HepG2 (cell line): ENCODE measurements around the gene TBCEL. TPM values are rescaled to one million over a fixed set of nuclear protein-coding genes. Genes with fewer than 3 reads are reported as not detected.

Experiments
- ATAC-seq: fragments of 200-7000 bp; cut with Tn5 transposase; 3 replicates; pipeline ENCODE4 v1.9.1; 2020; ENCODE audit warnings: mild to moderate bottlenecking, moderate library complexity
- BruUV-seq: library from RNA; stranded (reverse); fragments of 400-500 nt; replicated peaks from 2 replicates; lab custom pipeline; 2021; lab: Mats Ljungman, UMichigan
- CTCF ChIA-PET: fragments of 300-600 bp; formaldehyde crosslinking; extraction: SDS; loops from one replicate; lab custom pipeline; 2021; ENCODE audit warnings: low total read pairs, inconsistent platforms, low intra/inter-chr PET ratio; lab: Yijun Ruan, JAX
- POLR2A ChIA-PET: fragments of 350-600 bp; sonication (Branson Sonifier 250); formaldehyde crosslinking; loops from one replicate; lab custom pipeline; 2020; ENCODE audit warnings: antibody characterized with exemption, inconsistent platforms; lab: Yijun Ruan, JAX
- DNase-seq: peaks from one replicate; pipeline ENCODE4 v3.0.0-alpha.2; 2015; ENCODE audit warnings: low spot score
- FAIRE-seq: peaks from 3 replicates; lab custom pipeline; 2011; peaks lifted over from hg19 to GRCh38; lab: Jason Lieb, UNC
- H2AFZ ChIP-seq: one replicate; pipeline ENCODE4 v1.6.1; 2011; ENCODE audit warnings: low read length, inconsistent platforms
- H3K27ac ChIP-seq: fragments of 300-600 bp; 3 replicates; pipeline ENCODE4 v1.8.0; 2011; ENCODE audit warnings: mixed run types, mild to moderate bottlenecking, mixed read lengths, low read length, inconsistent platforms; ENCODE audit not compliant: insufficient read depth; ENCODE audit errors: extremely low read length
- H3K27me3 ChIP-seq, 2 experiments: fragments of 200-600 bp in 1 of 2; 2 replicates in 1 of 2; 3 replicates in 1 of 2; pipeline versions ENCODE4 v1.6.0 to v1.8.0; 2011; ENCODE audit warnings: low read length in 2 of 2, mild to moderate bottlenecking in 2 of 2, moderate library complexity in 2 of 2, inconsistent platforms in 1 of 2; ENCODE audit not compliant: insufficient read depth in 2 of 2, control insufficient read depth in 1 of 2
- H3K36me3 ChIP-seq, 2 experiments: fragments of 200-600 bp in 1 of 2; replicated peaks in 1 of 2; 2 replicates in 1 of 2; 3 replicates in 1 of 2; pipeline versions ENCODE4 v1.5.1 to v1.8.0; 2011; ENCODE audit warnings: low read length in 2 of 2, inconsistent platforms in 1 of 2; ENCODE audit not compliant: insufficient read depth in 2 of 2, control insufficient read depth in 1 of 2
- H3K4me1 ChIP-seq: 2 replicates; pipeline ENCODE4 v1.5.1; 2012; ENCODE audit warnings: low read length, inconsistent platforms; ENCODE audit not compliant: insufficient read depth
- H3K4me2 ChIP-seq: 2 replicates; pipeline ENCODE4 v1.6.0; 2011; ENCODE audit warnings: low read depth, low read length, inconsistent platforms
- H3K4me3 ChIP-seq, 3 experiments: fragments of 200-600 bp in 1 of 3; sonication (generic), shearing (Covaris generic) in 1 of 3; replicated peaks in 1 of 3; 2 replicates each; pipeline ENCODE4 v1.5.1; 2011 to 2016; ENCODE audit warnings: low read length in 3 of 3, inconsistent platforms in 2 of 3, low read depth in 2 of 3, mild to moderate bottlenecking in 2 of 3, control low read depth in 1 of 3, mixed read lengths in 1 of 3; ENCODE audit not compliant: insufficient read depth in 1 of 3
- H3K79me2 ChIP-seq: one replicate; pipeline ENCODE4 v1.6.1; 2011; ENCODE audit warnings: low read length, inconsistent platforms; ENCODE audit not compliant: insufficient read depth
- H3K9ac ChIP-seq: 2 replicates; pipeline ENCODE4 v1.6.0; 2011; ENCODE audit warnings: mild to moderate bottlenecking, low read depth, low read length, inconsistent platforms; ENCODE audit not compliant: insufficient read depth
- H3K9me3 ChIP-seq: 2 replicates; pipeline ENCODE4 v1.5.1; 2012; ENCODE audit warnings: mild to moderate bottlenecking, low read length
- H4K20me1 ChIP-seq: 2 replicates; pipeline ENCODE4 v1.6.0; 2011; ENCODE audit warnings: inconsistent platforms, mild to moderate bottlenecking, low read length, moderate library complexity; ENCODE audit not compliant: insufficient read depth
- ARID5B ChIP-seq: IDR thresholded peaks from 2 replicates; pipeline ENCODE4 v1.4.0; 2020; ENCODE audit warnings: mild to moderate bottlenecking, missing genetic modification reagents
- RNF219 ChIP-seq: sonication (generic); formaldehyde crosslinking; IDR thresholded peaks from 2 replicates; pipeline ENCODE4 v1.5.0; 2020; ENCODE audit warnings: mild to moderate bottlenecking, missing genetic modification reagents
- SP140L ChIP-seq: sonication (generic); formaldehyde crosslinking; IDR thresholded peaks from 2 replicates; pipeline ENCODE4 v1.4.0; 2020; ENCODE audit warnings: missing genetic modification reagents, borderline replicate concordance
- TFAP4 ChIP-seq: sonication (generic); IDR thresholded peaks from 2 replicates; pipeline ENCODE4 v1.6.1; 2016; ENCODE audit warnings: low read depth, borderline replicate concordance
- ZNF136 ChIP-seq: sonication (generic); formaldehyde crosslinking; IDR thresholded peaks from 2 replicates; pipeline ENCODE4 v1.8.1; 2022; ENCODE audit warnings: low read depth, mild to moderate bottlenecking, moderate library complexity, missing genetic modification reagents
- ZNF207 ChIP-seq: fragments of 450-650 bp; IDR thresholded peaks from 2 replicates; pipeline ENCODE4 v1.6.1; 2016; ENCODE audit warnings: antibody characterized with exemption, borderline replicate concordance
- ZNF24 ChIP-seq: fragments of 450-650 bp; IDR thresholded peaks from 2 replicates; pipeline ENCODE4 v1.6.1; 2017; ENCODE audit warnings: antibody characterized with exemption, mild to moderate bottlenecking
- ZNF256 ChIP-seq: sonication (generic); formaldehyde crosslinking; conservative IDR thresholded peaks from 2 replicates; pipeline ENCODE4 v1.4.0; 2020; ENCODE audit warnings: missing genetic modification reagents
- ZNF652 ChIP-seq: IDR thresholded peaks from 2 replicates; pipeline ENCODE4 v1.6.1; 2016; ENCODE audit warnings: low read depth, borderline replicate concordance
- ZNF674 ChIP-seq: sonication (generic); formaldehyde crosslinking; IDR thresholded peaks from 2 replicates; pipeline ENCODE4 v1.5.0; 2020; ENCODE audit warnings: low read depth, mild to moderate bottlenecking, missing genetic modification reagents
- ZNF839 ChIP-seq: sonication (generic); formaldehyde crosslinking; IDR thresholded peaks from 2 replicates; pipeline ENCODE4 v1.4.0; 2020; ENCODE audit warnings: missing genetic modification reagents, mild to moderate bottlenecking, borderline replicate concordance
- ZSCAN29 ChIP-seq: sonication (generic); formaldehyde crosslinking; conservative IDR thresholded peaks from 2 replicates; pipeline ENCODE4 v1.4.0; 2020; ENCODE audit warnings: mild to moderate bottlenecking, missing genetic modification reagents
- WGBS: methylation state at CpG from one replicate; pipeline ENCODE4 v1.1.6; 2017; ENCODE audit warnings: low lambda C conversion rate; 5-methylcytosine and 5-hydroxymethylcytosine counted together
- in situ Hi-C: cut with HindIII; loops from 2 replicates; pipeline ENCODE4 v1.10.0; 2017; ENCODE audit warnings: low pct_unique_long_range_greater_than_20kb; ENCODE audit not compliant: extremely low pct_ligation_motif_present
- intact Hi-C: fragments of 100-400 bp; cut with micrococcal nuclease; formaldehyde crosslinking; loops from one replicate; pipeline ENCODE4 v1.10.0; 2022; ENCODE audit not compliant: unreplicated experiment
- polyA plus RNA-seq, 8 experiments: library from polyadenylated mRNA; depleted of rRNA in 3 of 8; stranded (reverse) in 7 of 8; unstranded in 1 of 8; fragments of >200 nt; fragmentation: Illumina TruSeq in 4 of 8; extraction: Trizol in 4 of 8; gene quantifications; 2 replicates each; pipeline versions ENCODE4 v1.2.1 to v1.2.3, GENCODE V29; 2011 to 2016; ENCODE audit warnings: low read depth in 4 of 8, missing spikeins in 1 of 8, mixed read lengths in 1 of 8; ENCODE audit not compliant: insufficient read depth in 1 of 8
- total RNA-seq, 5 experiments: library from RNA; depleted of rRNA; stranded (reverse); fragments of >200 nt; fragmentation: Illumina TruSeq; extraction: Trizol; gene quantifications; 2 replicates each; pipeline ENCODE4 v1.2.3, GENCODE V29; 2016; ENCODE audit warnings: low read depth in 1 of 5
- TF ChIP-seq, protein P1 (sequence below): sonication (generic); formaldehyde crosslinking; conservative IDR thresholded peaks from 2 replicates; pipeline ENCODE4 v1.5.0; 2020; ENCODE audit warnings: missing genetic modification reagents
- TF ChIP-seq, protein P2 (sequence below): sonication (generic); formaldehyde crosslinking; IDR thresholded peaks from 2 replicates; pipeline ENCODE4 v1.4.0; 2020; ENCODE audit warnings: missing genetic modification reagents, borderline replicate concordance

TBCEL gene
- total and polyA plus RNA-seq, 2 of the 13 experiments (the other 11 are each of a cell fraction or from before 2014, with no cell fraction given), result 6.1 to 12.5 TPM

- no peak overlapping the region for H3K4me3 ChIP-seq
- ATAC-seq, result no peak
- no peaks in the 10 kb centered on the region for H3K36me3 ChIP-seq
- no peak for TF ChIP-seq SP140L (CRISPR knock-in tag)
- TF ChIP-seq ZNF207, result no peak
- no peak for TF ChIP-seq ZNF256 (CRISPR knock-in tag)
- TF ChIP-seq, protein P1, sequence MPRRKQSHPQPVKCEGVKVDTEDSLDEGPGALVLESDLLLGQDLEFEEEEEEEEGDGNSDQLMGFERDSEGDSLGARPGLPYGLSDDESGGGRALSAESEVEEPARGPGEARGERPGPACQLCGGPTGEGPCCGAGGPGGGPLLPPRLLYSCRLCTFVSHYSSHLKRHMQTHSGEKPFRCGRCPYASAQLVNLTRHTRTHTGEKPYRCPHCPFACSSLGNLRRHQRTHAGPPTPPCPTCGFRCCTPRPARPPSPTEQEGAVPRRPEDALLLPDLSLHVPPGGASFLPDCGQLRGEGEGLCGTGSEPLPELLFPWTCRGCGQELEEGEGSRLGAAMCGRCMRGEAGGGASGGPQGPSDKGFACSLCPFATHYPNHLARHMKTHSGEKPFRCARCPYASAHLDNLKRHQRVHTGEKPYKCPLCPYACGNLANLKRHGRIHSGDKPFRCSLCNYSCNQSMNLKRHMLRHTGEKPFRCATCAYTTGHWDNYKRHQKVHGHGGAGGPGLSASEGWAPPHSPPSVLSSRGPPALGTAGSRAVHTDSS, result no peak
- TF ChIP-seq ARID5B (CRISPR knock-in tag), result no peak
- TF ChIP-seq ZNF136 (CRISPR knock-in tag), result no peak
- no peak for TF ChIP-seq ZNF652 (CRISPR knock-in tag)
- no peak for TF ChIP-seq ZSCAN29 (CRISPR knock-in tag)
- TF ChIP-seq, protein P2, sequence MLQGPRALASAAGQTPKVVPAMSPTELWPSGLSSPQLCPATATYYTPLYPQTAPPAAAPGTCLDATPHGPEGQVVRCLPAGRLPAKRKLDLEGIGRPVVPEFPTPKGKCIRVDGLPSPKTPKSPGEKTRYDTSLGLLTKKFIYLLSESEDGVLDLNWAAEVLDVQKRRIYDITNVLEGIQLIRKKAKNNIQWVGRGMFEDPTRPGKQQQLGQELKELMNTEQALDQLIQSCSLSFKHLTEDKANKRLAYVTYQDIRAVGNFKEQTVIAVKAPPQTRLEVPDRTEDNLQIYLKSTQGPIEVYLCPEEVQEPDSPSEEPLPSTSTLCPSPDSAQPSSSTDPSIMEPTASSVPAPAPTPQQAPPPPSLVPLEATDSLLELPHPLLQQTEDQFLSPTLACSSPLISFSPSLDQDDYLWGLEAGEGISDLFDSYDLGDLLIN (CRISPR knock-in tag), result no peak
- TF ChIP-seq TFAP4, result no peak
- TF ChIP-seq RNF219, result no peak
- TF ChIP-seq ZNF839, result no peak
- TF ChIP-seq ZNF674 (CRISPR knock-in tag), result no peak
- no peak for TF ChIP-seq ZNF24
- no peak overlapping the region for H3K9ac ChIP-seq
- no peak overlapping the region for H2AFZ ChIP-seq
- in situ Hi-C loops (no loop called here), intact Hi-C loops (no loop called here)
- H4K20me1 ChIP-seq, result no peaks in the 10 kb centered on the region; the same call in 1 of the 2 replicates
- H3K4me1 ChIP-seq, result peaks cover 19% of the 10 kb centered on the region
- no peak for DNase-seq
- ChIA-PET POLR2A (no interaction called here), CTCF (no interaction called here)
- no peak for FAIRE-seq
- H3K79me2 ChIP-seq, result no peaks in the 10 kb centered on the region
- BruUV-seq, result no TSS peak
- 36% methylated on average over 1 of the region's 1 CpG for WGBS
- H3K4me2 ChIP-seq, result no peak overlapping the region
- no peak overlapping the region for H3K27ac ChIP-seq
- peaks cover 1 to 28% of the 10 kb centered on the region in 2 experiments; a peak in 4 of 5 replicates for H3K27me3 ChIP-seq
- H3K9me3 ChIP-seq, result no peaks in the 10 kb centered on the region
These were observed 35.3 kb upstream of the TBCEL start for GRCh38 chr11:120988603-120989002.
